Measurements from ENCODE around the gene GAN.

GRCh38 chr16:81335669-81336068 is 20.9 kb downstream of the GAN start:
- TF ChIP-seq CTCF (IDR thresholded peaks at IDR 0.05) (no peak), POLR2AphosphoS5 (IDR thresholded peaks at IDR 0.05) (no peak), POLR2A (IDR thresholded peaks at IDR 0.05; ENCODE audit: low read depth) (no peak), EP300 (IDR thresholded peaks at IDR 0.05) (no peak)

All from esophagus muscularis mucosa (tissue), 4 donors.